D721Med (cell line): ENCODE data around the gene BPI.

Experiments
- DNase-seq: peaks from one replicate; pipeline ENCODE4 v3.0.0; 2011; ENCODE audit warnings: low spot score; ENCODE audit not compliant: insufficient read length
- FAIRE-seq: peaks from 2 replicates; lab custom pipeline; 2011; peaks lifted over from hg19 to GRCh38; lab: Jason Lieb, UNC
- CTCF ChIP-seq: IDR thresholded peaks from 2 replicates; pipeline ENCODE4 v1.5.1; 2012; ENCODE audit warnings: mild to moderate bottlenecking, control low read depth; ENCODE audit not compliant: insufficient read depth; ENCODE audit errors: missing control alignments

BPI gene

GRCh38 chr20:38357653-38358207, 53.8 kb downstream of the BPI start:
- TF ChIP-seq CTCF: no peak
- DNase-seq: no peak
- no peak for FAIRE-seq

GRCh38 chr20:38358556-38358955, 54.6 kb downstream of the BPI start:
- DNase-seq: no peak
- TF ChIP-seq CTCF: no peak
- no peak for FAIRE-seq

- no peak for FAIRE-seq
Observed at GRCh38 chr20:38363004-38363747, 59.2 kb downstream of the BPI start.

GRCh38 chr20:38369389-38369788, 65.4 kb downstream of the BPI start:
- DNase-seq (no peak), FAIRE-seq (no peak)
- TF ChIP-seq CTCF: no peak

More at GRCh38 chr20:38363004-38363747, 59.2 kb downstream of the BPI start:
- no peak for TF ChIP-seq CTCF
- DNase-seq: no peak

GRCh38 chr20:38372806-38373205, 68.8 kb downstream of the BPI start:
- DNase-seq: no peak
- no peak for TF ChIP-seq CTCF
- FAIRE-seq: no peak

GRCh38 chr20:38373231-38373867, 69.4 kb downstream of the BPI start:
- TF ChIP-seq CTCF: no peak

More at GRCh38 chr20:38373231-38373867, 69.4 kb downstream of the BPI start:
- DNase-seq (no peak), FAIRE-seq (no peak)
